HG02885 (cell line): ENCODE measurements around the gene KLC1.

Experiments used
- ATAC-seq: cut with Tn5 transposase; IDR thresholded peaks from one replicate; pipeline ENCODE4 v1.9.1; 2021; ENCODE audit warnings: mild to moderate bottlenecking; ENCODE audit not compliant: unreplicated experiment, poor library complexity

KLC1 gene

DNA sequence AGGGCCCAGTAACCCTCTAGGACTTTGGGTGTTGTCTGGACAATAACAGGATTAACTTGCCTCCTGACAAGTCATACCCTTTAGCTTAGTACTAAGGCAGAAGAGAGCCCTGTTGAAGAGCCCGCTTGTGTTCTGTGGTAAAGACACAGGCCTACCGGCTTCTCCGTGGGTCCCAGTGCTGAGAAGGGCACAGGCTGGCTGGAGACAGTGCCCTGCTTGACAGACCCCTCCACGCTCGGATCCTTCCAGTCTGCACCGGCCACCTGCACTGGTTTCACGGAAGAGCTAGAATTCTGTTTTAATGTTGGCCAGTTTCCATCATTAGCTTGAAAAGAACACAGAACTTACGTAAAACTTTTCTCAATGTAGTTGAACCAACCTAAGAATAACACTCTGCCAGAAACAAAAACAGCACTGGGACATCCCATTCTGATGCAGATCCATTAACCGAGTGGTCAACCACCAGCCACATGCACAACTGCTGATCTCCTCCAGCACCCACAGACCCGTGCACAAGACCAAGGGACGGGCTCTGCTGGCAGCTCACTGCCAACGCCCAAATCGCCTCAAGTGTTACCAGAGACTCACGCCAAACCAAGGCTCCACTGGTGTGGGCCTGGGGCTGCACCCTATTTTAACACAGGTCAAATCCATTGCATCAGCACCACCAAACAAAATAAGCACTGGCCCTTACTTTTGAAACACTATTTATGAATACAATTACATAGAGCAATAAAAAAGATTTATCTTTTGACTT, 113.7 kb downstream of the KLC1 start:
- no peak for ATAC-seq

DNA sequence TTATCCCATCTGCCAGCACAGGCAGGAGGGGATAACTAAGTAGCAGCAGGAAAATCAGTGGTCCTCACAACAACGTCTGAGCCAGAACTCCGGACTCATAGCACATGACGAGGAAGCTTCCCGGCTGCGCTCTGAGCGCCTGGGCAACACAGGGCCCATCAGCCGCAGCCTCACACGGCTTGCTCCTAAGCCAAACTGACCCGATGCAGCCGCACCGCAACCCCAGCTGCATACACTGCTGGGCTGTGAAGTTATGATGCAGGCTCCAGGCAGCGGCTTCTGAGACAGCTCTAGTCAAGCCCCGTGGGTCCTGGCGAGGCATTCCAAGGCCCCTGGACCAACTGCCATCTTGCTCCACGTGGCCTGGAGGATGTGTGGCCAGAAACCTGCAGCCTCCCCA, 114.7 kb downstream of the KLC1 start:
- ATAC-seq = no peak

DNA sequence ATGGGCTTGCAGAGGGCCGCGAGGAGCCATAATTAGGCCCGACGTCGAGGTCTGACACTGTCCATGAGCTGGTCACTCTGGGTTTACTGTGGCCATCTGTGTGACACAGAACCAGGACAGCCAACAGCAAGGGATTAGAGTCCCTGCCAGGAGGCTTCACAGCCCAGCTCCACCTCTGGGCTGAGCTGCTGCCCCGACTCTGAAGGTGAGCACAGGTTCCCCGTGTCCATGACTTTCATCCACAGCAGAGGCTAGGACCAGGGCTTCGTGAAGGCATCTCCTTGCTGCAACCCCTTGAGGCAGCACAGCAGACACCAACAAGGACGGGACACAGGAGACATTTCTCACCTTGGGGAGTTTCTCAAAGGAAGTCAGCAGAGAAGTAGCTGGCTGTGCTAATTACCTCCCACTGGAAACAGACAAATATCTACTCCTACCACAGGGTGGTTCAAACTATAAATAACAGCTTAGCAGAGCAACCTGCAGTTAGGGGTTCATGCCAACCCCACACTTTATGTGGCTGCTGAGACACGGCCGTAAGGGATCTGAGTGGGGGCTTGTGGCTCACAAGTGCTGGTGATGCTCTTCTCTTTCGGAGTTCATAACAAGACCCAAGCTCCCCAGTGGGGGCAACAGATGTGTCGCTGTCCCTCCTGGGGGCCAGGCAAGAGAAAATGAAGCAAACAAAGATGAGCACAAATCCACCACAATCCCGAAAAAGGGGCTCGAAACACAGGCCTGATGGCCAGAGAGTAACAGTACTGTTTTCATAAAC, 115.8 kb downstream of the KLC1 start:
- ATAC-seq = no peak

- ATAC-seq = no peak
These were observed 116.4 kb downstream of the KLC1 start for GRCh38 chr14:103745424-103745823.

- no peak for ATAC-seq
These were observed 117.7 kb downstream of the KLC1 start for GRCh38 chr14:103746701-103747100.

- no peak for ATAC-seq
These were observed 119.5 kb downstream of the KLC1 start for GRCh38 chr14:103748534-103748857.

DNA sequence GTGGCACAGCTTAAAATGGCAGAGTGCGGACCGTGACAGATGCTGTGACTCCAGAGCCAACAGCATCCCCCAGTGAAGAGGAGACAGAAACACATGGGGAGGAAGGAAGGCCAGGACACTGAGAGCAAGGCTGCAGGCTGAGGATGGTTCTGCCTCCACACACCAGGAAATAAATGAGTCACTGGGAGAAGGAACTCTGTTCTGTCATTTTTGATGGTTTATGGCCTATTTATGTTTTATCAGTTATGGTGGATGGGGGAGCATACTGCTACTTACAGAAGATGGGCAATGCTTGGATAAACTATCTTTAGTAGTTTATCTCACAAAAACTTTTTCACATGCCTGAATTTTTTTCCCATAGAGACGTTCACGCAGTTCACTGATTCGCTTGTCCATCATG, 120.4 kb downstream of the KLC1 start:
- ATAC-seq = no peak

DNA sequence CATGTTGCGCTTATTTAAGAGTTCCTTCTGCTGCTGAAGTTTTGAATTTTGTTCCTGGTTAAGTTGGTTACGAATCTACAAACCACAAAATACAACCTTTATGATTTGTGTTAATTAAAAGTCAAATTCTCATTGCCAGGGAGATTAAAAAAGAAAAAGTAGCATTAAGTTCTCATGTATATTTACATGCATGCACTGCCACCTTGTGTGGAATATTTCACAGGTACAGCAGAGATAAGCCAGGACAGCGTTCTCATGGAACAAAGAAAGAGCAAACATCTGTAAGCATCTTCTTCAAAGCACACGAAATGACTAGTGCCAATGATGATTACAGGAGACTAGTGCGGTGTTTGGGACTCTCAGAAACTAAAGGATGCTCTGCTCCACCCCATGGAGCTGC, 120.8 kb downstream of the KLC1 start:
- ATAC-seq = no peak
